ENCODE measurements around the gene MYO9B.
A peak's percentile ranks its signal among the peaks of the same experiment; 100 is the strongest.
"Not testable (repeated sequence)": the region's sequence is repeated elsewhere in the genome, so short reads cannot be mapped to it uniquely, and the experiment has no call there.

MYO9B gene

GRCh38 chr19:17090583-17090982, 15.0 kb downstream of the MYO9B start:
- DNase-seq (ENCODE audit: low spot score) = no peak

GRCh38 chr19:17091758-17092333, 16.3 kb downstream of the MYO9B start:
- no peak for DNase-seq (ENCODE audit: low spot score)

- DNase-seq (ENCODE audit: low spot score) = no peak
Observed at GRCh38 chr19:17092696-17093095, 17.1 kb downstream of the MYO9B start.

- not testable (repeated sequence) for DNase-seq (ENCODE audit: low spot score)
Observed at GRCh38 chr19:17094694-17095093, 19.1 kb downstream of the MYO9B start.

GRCh38 chr19:17095141-17095919, 19.8 kb downstream of the MYO9B start:
- DNase-seq (ENCODE audit: low spot score) = peak; percentile 73

- DNase-seq (ENCODE audit: low spot score) = peak; percentile 36
Observed at GRCh38 chr19:17097593-17098126, 22.1 kb downstream of the MYO9B start.

- no peak for DNase-seq (ENCODE audit: low spot score)
Observed at GRCh38 chr19:17098326-17098725, 22.7 kb downstream of the MYO9B start.

GRCh38 chr19:17101686-17102628, 26.4 kb downstream of the MYO9B start:
- DNase-seq (ENCODE audit: low spot score) = no peak

GRCh38 chr19:17103177-17103576, 27.6 kb downstream of the MYO9B start:
- peak; percentile 28 for DNase-seq (ENCODE audit: low spot score)

- no peak for DNase-seq (ENCODE audit: low spot score)
Observed at GRCh38 chr19:17104679-17105078, 29.1 kb downstream of the MYO9B start.

- no peak for DNase-seq (ENCODE audit: low spot score)
Observed at GRCh38 chr19:17105556-17105955, 30.0 kb downstream of the MYO9B start.

GRCh38 chr19:17106964-17107363, 31.4 kb downstream of the MYO9B start:
- DNase-seq (ENCODE audit: low spot score) = not testable (repeated sequence)

GRCh38 chr19:17107546-17108452, 32.2 kb downstream of the MYO9B start:
- peak; percentile 97 for DNase-seq (ENCODE audit: low spot score)

GRCh38 chr19:17108453-17108784, 32.8 kb downstream of the MYO9B start:
- no peak for DNase-seq (ENCODE audit: low spot score)

GRCh38 chr19:17109300-17109699, 33.7 kb downstream of the MYO9B start:
- no peak for DNase-seq (ENCODE audit: low spot score)

- DNase-seq (ENCODE audit: low spot score) = no peak
Observed at GRCh38 chr19:17109962-17110598, 34.5 kb downstream of the MYO9B start.

- DNase-seq (ENCODE audit: low spot score) = no peak
Observed at GRCh38 chr19:17110599-17110966, 35.0 kb downstream of the MYO9B start.

GRCh38 chr19:17111766-17112165, 36.2 kb downstream of the MYO9B start:
- no peak for DNase-seq (ENCODE audit: low spot score)

- DNase-seq (ENCODE audit: low spot score) = no peak
Observed at GRCh38 chr19:17112271-17112670, 36.7 kb downstream of the MYO9B start.

- no peak for DNase-seq (ENCODE audit: low spot score)
Observed at GRCh38 chr19:17112700-17113099, 37.1 kb downstream of the MYO9B start.
